HL-60/S4 treated with phorbol 12-myristate 13-acetate at 8.2 ng/mL for 4 days and 3 days (cell line): ENCODE measurements around the gene DHRSX.
"Not testable (repeated sequence)": the region's sequence is repeated elsewhere in the genome, so short reads cannot be mapped to it uniquely, and the experiment has no call there.

Experiments
- in situ Hi-C: fragments of 300-500 bp; cut with MboI; formaldehyde crosslinking; loops from 2 replicates; pipeline ENCODE4 v1.15.0; 2022; ENCODE audit warnings: low sequenced_read_pairs

The DHRSX gene

DNA sequence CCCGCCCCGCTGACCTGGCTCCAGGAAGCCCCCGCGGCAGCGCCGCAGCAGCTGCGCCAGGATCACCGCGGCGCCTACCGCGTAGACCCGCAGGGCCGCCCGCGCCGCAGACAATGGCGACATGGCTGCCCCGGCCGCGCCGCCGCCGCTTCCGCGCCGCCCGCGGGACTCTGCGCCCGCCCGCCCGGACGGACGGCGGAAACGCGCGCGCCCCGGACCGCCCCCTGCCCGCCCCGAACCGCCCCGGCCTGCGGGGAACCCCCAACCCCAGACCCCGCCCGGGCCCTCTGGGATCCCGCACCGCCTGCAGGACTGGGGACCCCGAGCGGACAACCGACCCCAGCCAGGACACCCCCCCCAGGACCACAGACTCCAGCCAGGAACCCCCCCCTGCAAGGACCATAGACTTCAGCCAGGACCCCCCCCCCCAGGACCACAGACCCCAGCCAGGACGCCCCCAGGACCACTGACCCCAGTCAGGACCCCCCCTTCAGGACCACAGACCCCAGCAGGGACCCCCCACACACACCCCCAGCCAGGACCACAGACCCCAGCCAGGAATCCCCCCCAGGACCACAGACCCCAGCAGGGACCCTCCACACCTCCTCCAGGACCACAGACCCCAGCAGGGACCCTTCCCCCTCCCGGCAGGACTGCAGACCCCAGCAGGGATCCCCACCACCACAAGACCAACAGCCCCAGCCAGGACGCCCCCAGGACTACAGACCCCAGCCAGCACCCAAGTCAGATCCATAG lies at the start of gene DHRSX, which contains the start of gene ZBED1:
TSS of gene DHRSX (minus strand) at position 174 of the 756 bp plus-strand sequence. CDS start at position 123, 51 bp downstream.
TSS of gene ZBED1 (minus strand) at position 174 of the 756 bp plus-strand sequence. CDS start 10,257 bp downstream, outside the sequence.
- in situ Hi-C loops = no loop called here

- in situ Hi-C loops = no loop called here
These were observed 49.1 kb upstream of the DHRSX start for GRCh38 chrX:2549876-2550275.

- in situ Hi-C loops = no loop called here
These were observed 48.1 kb upstream of the DHRSX start for GRCh38 chrX:2548711-2549423.

DNA sequence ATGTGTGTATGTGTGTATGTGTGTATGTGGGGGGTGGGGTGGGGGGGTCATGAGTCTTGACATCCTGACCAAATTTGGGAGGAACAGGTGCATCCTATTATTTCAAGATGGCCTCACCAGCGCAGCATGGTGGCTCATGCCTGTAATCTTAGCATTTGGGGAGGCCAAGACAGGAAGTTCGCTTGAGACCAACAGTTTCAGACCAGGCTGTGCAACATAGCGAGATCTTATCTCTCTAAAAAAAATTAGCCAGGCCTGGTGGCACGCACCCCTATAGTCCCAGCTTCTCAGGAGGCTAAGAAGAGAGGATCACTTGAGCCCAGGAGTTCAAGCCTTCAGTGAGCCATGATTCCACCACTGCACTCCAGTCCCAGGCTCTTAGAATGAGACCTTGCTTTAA lies 47.0 kb upstream of the DHRSX start:
- in situ Hi-C loops = no loop called here

GRCh38 chrX:2546496-2546895 lies 45.7 kb upstream of the DHRSX start:
- in situ Hi-C loops = no loop called here

DNA sequence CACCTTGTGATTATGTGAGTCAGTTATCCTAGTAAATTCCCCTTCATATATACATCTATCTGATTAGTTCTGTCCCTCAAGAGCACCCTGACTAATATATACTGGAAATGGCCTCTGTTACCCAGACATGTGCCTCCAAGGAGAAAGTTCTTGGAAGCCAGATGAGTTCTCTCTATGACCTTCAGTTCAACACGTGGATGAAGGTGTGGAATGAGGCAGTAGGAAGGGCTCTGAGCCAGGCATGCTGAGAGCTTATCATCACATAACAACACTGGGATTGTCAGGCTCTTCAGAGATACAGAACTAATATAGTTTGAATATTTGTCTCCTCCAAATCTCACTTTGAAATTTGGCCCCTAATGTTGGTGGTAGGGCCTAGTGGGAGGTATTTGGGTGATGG lies 44.4 kb upstream of the DHRSX start:
- in situ Hi-C loops = no loop called here

- in situ Hi-C loops = no loop called here
These were observed 42.2 kb upstream of the DHRSX start for GRCh38 chrX:2542826-2543521.

GRCh38 chrX:2541603-2542002 lies 40.8 kb upstream of the DHRSX start:
- in situ Hi-C loops = no loop called here

DNA sequence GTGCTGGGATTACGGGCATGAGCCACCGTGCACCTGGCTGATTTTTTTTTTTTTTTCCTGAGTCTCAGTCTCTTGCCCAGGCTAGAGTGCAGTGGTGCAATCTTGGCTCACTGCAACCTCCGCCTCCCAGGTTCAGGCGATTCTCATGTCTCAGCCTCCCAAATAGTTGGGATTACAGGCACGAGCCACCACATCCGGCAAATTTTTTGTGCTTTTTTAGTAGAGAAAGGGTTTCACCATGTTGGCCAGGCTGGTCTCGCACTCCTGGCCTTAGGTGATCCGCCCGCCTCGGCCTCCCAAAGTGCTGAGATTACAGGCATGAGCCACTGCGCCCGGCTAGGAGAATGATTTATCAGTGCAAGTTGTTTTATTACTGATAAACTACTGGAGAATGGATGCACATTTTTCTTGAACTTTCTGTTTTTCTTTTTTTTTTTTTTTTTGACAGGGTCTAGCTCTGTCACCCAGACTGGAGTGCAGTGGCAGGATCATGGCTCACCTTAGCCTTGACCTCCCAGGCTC lies 39.7 kb upstream of the DHRSX start:
- in situ Hi-C loops = no loop called here

DNA sequence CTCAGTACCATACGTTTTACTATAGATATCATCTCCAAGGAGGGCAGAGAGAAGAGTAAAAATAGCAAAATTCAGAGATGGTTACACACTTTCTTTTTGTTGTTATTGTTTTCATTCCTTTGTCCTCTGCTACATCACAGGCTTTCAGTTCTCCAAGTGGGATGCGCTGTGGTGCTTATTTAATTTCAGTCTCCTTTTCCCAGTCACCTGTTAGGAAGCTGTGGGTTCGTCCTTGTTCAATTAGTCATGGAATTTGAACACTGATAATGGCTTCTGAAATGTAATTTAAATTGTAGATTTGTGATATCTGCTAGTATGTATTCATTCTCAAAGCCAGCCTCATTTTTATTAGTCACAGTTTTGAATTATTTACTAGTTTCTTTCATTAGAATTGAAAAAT lies 38.8 kb upstream of the DHRSX start:
- in situ Hi-C loops = no loop called here

GRCh38 chrX:2538031-2538757 lies 37.4 kb upstream of the DHRSX start:
- in situ Hi-C loops = no loop called here

- in situ Hi-C loops = no loop called here
These were observed 36.2 kb upstream of the DHRSX start for GRCh38 chrX:2536974-2537373.

GRCh38 chrX:2536141-2536540 lies 35.4 kb upstream of the DHRSX start:
- in situ Hi-C loops = no loop called here

GRCh38 chrX:2534261-2535021 lies 33.7 kb upstream of the DHRSX start:
- in situ Hi-C loops = not testable (repeated sequence)

GRCh38 chrX:2533424-2533823 lies 32.6 kb upstream of the DHRSX start:
- in situ Hi-C loops = no loop called here

DNA sequence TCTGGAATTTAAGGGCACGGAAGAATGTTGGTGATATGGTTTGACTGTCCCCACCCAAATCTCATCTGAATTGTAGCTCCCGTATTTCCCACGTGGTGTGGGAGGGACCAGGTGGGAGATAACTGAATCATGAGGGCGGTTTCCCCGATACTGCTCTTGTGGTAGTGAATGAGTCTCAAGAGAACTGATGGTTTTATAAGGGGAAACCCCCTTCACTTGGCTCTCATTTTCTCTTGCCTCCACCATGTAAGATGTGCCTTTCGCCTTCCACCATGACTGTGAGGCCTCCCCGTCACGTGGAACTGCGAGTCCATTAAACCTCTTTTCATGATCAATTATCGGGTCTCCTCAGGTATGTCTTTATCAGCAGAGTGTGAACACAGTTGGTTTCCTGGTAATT lies 25.6 kb upstream of the DHRSX start:
- in situ Hi-C loops = no loop called here

DNA sequence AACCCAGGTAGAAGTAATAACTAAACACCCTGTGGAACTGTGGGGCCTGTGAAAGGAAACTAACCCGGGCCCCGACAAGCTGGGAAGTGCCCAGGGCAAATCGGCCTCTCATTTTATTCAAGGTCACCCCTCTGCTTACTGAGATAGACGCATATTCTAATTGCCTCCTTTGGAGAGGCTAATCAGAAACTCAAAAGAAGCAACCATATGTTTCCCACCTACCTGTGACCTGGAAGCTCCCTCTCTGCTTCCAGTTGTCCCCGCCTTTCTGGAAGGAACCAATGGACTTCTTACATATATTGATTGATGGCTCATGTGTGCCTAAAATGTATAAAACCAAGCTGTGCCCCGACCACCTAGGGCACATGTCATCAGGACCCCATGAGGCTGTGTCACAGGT lies 23.1 kb upstream of the DHRSX start:
- in situ Hi-C loops = no loop called here

DNA sequence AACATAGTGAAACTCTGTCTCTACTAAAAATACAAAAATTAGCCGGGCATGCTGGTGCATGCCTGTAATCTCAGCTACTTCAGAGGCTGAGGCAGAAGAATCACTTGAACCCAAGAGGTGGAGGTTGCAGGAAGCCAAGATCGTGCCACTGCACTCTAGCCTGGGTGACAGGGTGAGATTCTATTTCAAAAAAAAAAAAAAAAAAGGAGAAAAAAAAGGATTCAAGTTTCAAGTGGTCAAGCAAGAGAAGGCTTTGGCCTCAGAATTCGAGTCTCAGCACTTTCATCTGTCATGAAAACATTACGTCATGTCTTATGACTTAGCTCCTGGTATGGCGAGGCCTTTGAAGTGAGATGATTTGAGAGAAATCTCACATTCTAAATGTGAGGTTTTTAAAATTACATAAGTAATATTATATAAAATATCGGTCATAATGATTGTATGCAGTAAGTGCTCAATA lies 21.2 kb upstream of the DHRSX start:
- in situ Hi-C loops = no loop called here

DNA sequence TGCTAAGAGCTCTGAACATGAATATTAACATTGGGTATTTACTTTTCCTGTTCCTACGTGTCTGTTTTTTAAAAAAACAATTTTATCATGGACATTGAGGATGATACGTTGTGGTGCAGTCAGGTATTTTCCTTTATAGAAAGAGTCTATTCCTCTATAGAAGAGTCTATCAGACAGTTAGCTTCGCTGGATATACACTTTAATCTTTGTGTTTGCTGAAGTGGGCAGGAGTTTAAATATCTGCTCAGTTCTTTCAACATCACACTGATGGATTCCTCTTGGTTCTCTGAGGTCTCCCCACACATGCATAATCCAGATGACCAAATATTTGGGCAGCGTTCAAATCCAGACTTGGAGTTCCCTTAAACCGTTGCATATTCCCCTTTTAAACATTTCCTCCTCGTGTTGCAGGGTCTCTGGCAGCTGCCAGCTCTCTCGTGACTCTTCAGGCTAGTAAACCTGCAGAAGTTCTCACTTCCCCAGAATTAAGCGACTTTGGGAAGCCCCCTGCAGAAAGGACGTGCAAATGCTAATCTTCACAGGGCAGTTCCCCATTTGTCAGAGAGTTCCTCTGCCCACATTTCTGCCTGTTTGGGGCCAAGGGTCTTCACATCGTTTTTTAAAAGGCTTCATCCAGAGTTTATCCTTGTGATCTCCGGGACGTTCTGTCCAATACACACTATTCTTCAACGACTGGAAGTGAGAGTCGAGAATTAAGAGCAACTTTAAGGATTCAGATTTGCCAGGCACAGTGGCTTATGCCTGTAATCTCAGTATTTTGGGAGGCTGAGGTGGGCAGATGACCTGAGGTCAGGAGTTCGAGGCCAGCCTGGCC lies 20.5 kb upstream of the DHRSX start:
- in situ Hi-C loops = no loop called here
